OCI-LY3 (cell line): ENCODE data around the gene LENG8.

Experiments
- H2AFZ ChIP-seq: fragments of 200-600, 300-600 bp; shearing (Covaris generic); 2 replicates; pipeline ENCODE4 v1.6.0; 2014; ENCODE audit warnings: antibody characterized with exemption, low read depth, low read length
- H3K27ac ChIP-seq: fragments of 200-600, 300-600 bp; sonication (generic); 2 replicates; pipeline ENCODE4 v1.5.1; 2014; ENCODE audit warnings: mild to moderate bottlenecking, low read length, moderate library complexity, mixed read lengths
- H3K27me3 ChIP-seq: fragments of 200-600, 300-600 bp; sonication (generic); 2 replicates; pipeline ENCODE4 v1.6.1; 2014; ENCODE audit warnings: low read depth, low read length, mixed read lengths
- H3K36me3 ChIP-seq: fragments of 200-600, 300-600 bp; sonication (generic); replicated peaks from 2 replicates; pipeline ENCODE3; 2014; ENCODE audit warnings: low read depth, low read length, mixed read lengths
- H3K4me1 ChIP-seq: fragments of 300-600, 200-600 bp; sonication (generic); 2 replicates; pipeline ENCODE4 v1.6.1; 2014; ENCODE audit warnings: low read length, mixed read lengths
- H3K4me2 ChIP-seq: fragments of 200-600, 300-600 bp; sonication (generic); 2 replicates; pipeline ENCODE4 v1.6.1; 2014; ENCODE audit warnings: low read length, mixed read lengths
- H3K4me3 ChIP-seq: fragments of 300-600, 200-600 bp; sonication (generic); 2 replicates; pipeline ENCODE4 v1.5.1; 2014; ENCODE audit warnings: antibody characterized with exemption, mild to moderate bottlenecking, low read length, moderate library complexity
- H3K79me2 ChIP-seq: fragments of 300-600, 200-600 bp; shearing (Covaris generic); 2 replicates; pipeline ENCODE4 v1.6.1; 2014; ENCODE audit warnings: mild to moderate bottlenecking, low read length, mixed read lengths
- H3K9ac ChIP-seq: fragments of 300-600, 200-600 bp; shearing (Covaris generic); 2 replicates; pipeline ENCODE4 v1.6.0; 2014; ENCODE audit warnings: mild to moderate bottlenecking, low read length, moderate library complexity
- H3K9me3 ChIP-seq: fragments of 200-600, 300-600 bp; shearing (Covaris generic); 2 replicates; pipeline ENCODE4 v1.6.1; 2014; ENCODE audit warnings: low read length, mixed read lengths; ENCODE audit not compliant: insufficient read depth
- H4K20me1 ChIP-seq: fragments of 200-600, 300-600 bp; sonication (generic); 2 replicates; pipeline ENCODE4 v1.6.1; 2016; ENCODE audit warnings: low read length, mixed read lengths; ENCODE audit not compliant: insufficient read depth
- CTCF ChIP-seq: fragments of 200-600, 300-600 bp; sonication (generic); IDR thresholded peaks from 2 replicates; pipeline ENCODE4 v1.5.1; 2014; ENCODE audit warnings: antibody characterized with exemption, low read length, low read depth
- EZH2phosphoT487 ChIP-seq: fragments of 200-600 bp; shearing (Covaris generic); IDR thresholded peaks from 2 replicates; pipeline ENCODE4 v1.6.1; 2018; ENCODE audit warnings: antibody characterized with exemption, mixed run types, low read depth

LENG8 gene

GRCh38 chr19:54448040-54448773, 792 bp upstream of the LENG8 start:
- Histone ChIP-seq H3K27ac (peak overlapping the region; percentile 82), H3K4me2 (peak overlapping the region; percentile 69), H3K27me3 (no peaks in the 10 kb centered on the region), H3K79me2 (peaks cover 63% of the 10 kb centered on the region), H3K9ac (peak overlapping the region; percentile 95), H3K36me3 (peaks cover 37% of the 10 kb centered on the region), H4K20me1 (peaks cover 36% of the 10 kb centered on the region), H3K4me3 (peak overlapping the region; percentile 93), H3K4me1 (peaks cover 22% of the 10 kb centered on the region), H2AFZ (peak overlapping the region; percentile 9), H3K9me3 (no peaks in the 10 kb centered on the region)
- no peak for TF ChIP-seq CTCF
- TF ChIP-seq EZH2phosphoT487: no peak

- H3K9ac ChIP-seq: peak overlapping the region; percentile 95
- H3K9me3 ChIP-seq: no peaks in the 10 kb centered on the region
- H3K4me2 ChIP-seq: peak overlapping the region; percentile 88
- peaks cover 49% of the 10 kb centered on the region for H4K20me1 ChIP-seq
- peak overlapping the region; percentile 93 for H3K4me3 ChIP-seq
- TF ChIP-seq EZH2phosphoT487: no peak
- TF ChIP-seq CTCF: no peak
- peak overlapping the region; percentile 82 for H3K27ac ChIP-seq
- H3K4me1 ChIP-seq: peaks cover 22% of the 10 kb centered on the region
- H2AFZ ChIP-seq: no peak overlapping the region
- no peaks in the 10 kb centered on the region for H3K27me3 ChIP-seq
- H3K36me3 ChIP-seq: peaks cover 49% of the 10 kb centered on the region
- H3K79me2 ChIP-seq: peaks cover 75% of the 10 kb centered on the region
These were observed 686 bp downstream of the LENG8 start for GRCh38 chr19:54449701-54450069.

GRCh38 chr19:54451331-54451871, 2.4 kb downstream of the LENG8 start:
- no peak overlapping the region for H2AFZ ChIP-seq
- TF ChIP-seq EZH2phosphoT487 (no peak), CTCF (no peak)
- H4K20me1 ChIP-seq: peaks cover 56% of the 10 kb centered on the region
- H3K9me3 ChIP-seq: no peaks in the 10 kb centered on the region
- no peak overlapping the region for H3K9ac ChIP-seq
- H3K4me1 ChIP-seq: peaks cover 22% of the 10 kb centered on the region
- H3K4me2 ChIP-seq: peak overlapping the region; percentile 88
- H3K36me3 ChIP-seq: peaks cover 56% of the 10 kb centered on the region
- H3K4me3 ChIP-seq: no peak overlapping the region
- no peaks in the 10 kb centered on the region for H3K27me3 ChIP-seq
- no peak overlapping the region for H3K27ac ChIP-seq
- H3K79me2 ChIP-seq: peaks cover 75% of the 10 kb centered on the region

- no peak overlapping the region for H3K4me2 ChIP-seq
- H3K4me3 ChIP-seq: no peak overlapping the region
- no peaks in the 10 kb centered on the region for H3K9me3 ChIP-seq
- TF ChIP-seq EZH2phosphoT487: no peak
- H3K27me3 ChIP-seq: no peaks in the 10 kb centered on the region
- H3K4me1 ChIP-seq: peaks cover 20% of the 10 kb centered on the region
- H4K20me1 ChIP-seq: peaks cover 56% of the 10 kb centered on the region
- no peak overlapping the region for H3K9ac ChIP-seq
- no peak overlapping the region for H3K27ac ChIP-seq
- H3K36me3 ChIP-seq: peaks cover 62% of the 10 kb centered on the region
- peaks cover 71% of the 10 kb centered on the region for H3K79me2 ChIP-seq
- H2AFZ ChIP-seq: no peak overlapping the region
These were observed 3.0 kb downstream of the LENG8 start for GRCh38 chr19:54451997-54452396.
